ENCODE results near the gene NFIA.

The NFIA gene

DNA sequence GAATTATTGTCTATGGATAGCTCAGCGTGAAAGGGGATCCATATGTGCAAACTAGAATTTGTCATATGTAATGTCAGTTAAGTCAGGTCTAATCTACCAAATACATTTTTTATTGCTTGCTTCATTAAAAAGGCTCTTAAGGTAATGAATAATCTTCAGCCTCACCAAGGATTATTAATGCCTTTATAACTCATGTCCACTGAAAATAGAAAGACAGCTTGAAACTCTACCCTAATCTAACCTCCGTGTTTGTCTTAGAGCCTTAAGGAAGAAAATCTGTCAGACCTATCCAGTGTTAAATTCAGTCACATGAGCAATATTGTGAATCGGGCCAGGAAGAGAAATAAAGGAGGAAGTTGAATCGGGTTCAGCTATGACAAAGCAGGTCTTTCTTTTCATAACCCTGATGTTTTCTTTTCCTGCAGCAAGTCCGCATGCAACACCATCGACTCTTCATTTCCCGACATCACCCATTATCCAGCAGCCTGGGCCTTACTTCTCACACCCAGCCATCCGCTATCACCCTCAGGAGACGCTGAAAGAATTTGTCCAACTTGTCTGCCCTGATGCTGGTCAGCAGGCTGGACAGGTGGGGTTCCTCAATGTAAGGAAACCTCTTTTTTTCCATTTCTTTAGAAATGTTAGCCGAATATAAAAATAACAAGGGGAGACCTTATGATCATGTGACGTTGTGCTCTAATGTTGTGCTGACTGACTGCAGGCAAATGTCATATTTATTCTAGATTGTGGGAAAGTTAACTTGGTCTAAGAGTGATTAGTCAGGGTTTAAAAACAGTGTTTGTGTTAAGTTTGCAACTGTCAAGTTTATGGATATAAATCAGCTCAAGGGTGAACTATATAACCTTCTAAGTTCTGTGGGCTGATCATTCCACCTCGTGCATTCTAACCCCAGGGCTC lies 321.6 kb downstream of the NFIA start:
- DNase-seq (ENCODE audit: low read depth, low spot score), result peak; percentile 53
- H3K4me3 ChIP-seq (ENCODE audit: low read depth, low read length), result no peak overlapping the region
- in situ Hi-C loops (cut with HindIII; ENCODE audit: low sequenced_read_pairs), result no loop called here

DNA sequence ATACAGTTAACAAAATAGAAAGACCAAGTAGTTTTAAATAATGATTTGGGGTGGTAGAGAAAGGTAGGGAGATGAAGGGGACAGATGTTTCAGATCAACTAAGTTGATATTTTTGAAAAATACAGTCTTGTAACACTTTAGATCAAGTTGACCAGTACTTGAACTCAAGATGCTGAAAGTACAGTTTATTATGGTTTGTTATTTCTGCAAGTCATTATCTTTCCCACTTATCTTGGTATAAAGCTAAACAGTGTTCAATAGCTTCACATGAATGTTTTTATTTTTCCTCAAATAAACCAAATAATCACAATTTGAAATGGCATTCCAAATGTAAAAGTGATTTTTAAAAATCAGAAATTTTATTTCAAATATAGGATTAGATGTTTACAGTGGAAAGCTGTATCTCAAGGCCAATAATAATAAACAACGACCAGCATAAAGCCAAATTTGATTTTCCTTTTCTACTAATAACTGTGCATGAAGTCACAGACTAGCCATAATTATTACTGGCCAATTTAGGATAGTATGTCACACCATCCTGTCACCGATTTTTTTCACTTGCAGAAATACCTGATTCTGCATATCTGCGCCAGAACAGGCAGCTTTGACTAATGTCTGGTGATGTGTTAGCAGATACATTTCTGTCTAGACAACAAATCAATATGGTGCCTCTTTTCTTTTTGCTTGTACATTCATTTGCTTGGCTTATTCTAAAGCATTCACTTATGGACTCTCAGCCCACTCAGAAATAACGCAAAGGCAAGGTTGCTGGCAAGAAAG lies 322.4 kb downstream of the NFIA start:
- no peak overlapping the region for H3K4me3 ChIP-seq (ENCODE audit: low read depth, low read length)
- in situ Hi-C loops (cut with HindIII; ENCODE audit: low sequenced_read_pairs), result no loop called here
- no peak for DNase-seq (ENCODE audit: low read depth, low spot score)
- TF ChIP-seq, protein P1, sequence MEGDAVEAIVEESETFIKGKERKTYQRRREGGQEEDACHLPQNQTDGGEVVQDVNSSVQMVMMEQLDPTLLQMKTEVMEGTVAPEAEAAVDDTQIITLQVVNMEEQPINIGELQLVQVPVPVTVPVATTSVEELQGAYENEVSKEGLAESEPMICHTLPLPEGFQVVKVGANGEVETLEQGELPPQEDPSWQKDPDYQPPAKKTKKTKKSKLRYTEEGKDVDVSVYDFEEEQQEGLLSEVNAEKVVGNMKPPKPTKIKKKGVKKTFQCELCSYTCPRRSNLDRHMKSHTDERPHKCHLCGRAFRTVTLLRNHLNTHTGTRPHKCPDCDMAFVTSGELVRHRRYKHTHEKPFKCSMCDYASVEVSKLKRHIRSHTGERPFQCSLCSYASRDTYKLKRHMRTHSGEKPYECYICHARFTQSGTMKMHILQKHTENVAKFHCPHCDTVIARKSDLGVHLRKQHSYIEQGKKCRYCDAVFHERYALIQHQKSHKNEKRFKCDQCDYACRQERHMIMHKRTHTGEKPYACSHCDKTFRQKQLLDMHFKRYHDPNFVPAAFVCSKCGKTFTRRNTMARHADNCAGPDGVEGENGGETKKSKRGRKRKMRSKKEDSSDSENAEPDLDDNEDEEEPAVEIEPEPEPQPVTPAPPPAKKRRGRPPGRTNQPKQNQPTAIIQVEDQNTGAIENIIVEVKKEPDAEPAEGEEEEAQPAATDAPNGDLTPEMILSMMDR (IDR thresholded peaks at IDR 0.05; ENCODE audit: low read depth, low read length), result no peak

More for the DNA sequence above, 321.6 kb downstream of the NFIA start:
- TF ChIP-seq, protein P1 (IDR thresholded peaks at IDR 0.05; ENCODE audit: low read depth, low read length), result no peak

DNA sequence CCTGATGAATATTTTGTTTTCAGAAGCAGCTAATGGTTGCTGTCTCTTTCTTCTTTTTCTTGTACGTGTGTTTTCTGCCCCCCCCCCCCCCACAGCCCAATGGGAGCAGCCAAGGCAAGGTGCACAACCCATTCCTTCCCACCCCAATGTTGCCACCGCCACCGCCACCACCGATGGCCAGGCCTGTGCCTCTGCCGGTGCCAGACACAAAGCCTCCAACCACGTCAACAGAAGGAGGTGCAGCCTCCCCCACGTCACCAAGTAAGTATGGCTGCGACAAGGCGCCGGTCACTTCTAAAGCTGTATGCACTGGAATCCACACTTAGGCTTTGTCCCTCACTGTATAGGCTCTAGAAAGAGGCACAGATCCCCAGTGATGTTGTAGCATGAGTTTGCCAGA lies 324.1 kb downstream of the NFIA start:
- no peak overlapping the region for H3K4me3 ChIP-seq (ENCODE audit: low read depth, low read length)
- no peak for DNase-seq (ENCODE audit: low read depth, low spot score)
- in situ Hi-C loops (cut with HindIII; ENCODE audit: low sequenced_read_pairs), result no loop called here
- TF ChIP-seq, protein P1 (IDR thresholded peaks at IDR 0.05; ENCODE audit: low read depth, low read length), result no peak

GRCh38 chr1:61412601-61413000 lies 330.2 kb downstream of the NFIA start:
- in situ Hi-C loops (cut with HindIII; ENCODE audit: low sequenced_read_pairs), result no loop called here
- TF ChIP-seq, protein P1 (IDR thresholded peaks at IDR 0.05; ENCODE audit: low read depth, low read length), result no peak
- H3K4me3 ChIP-seq (ENCODE audit: low read depth, low read length), result no peak overlapping the region
- no peak for DNase-seq (ENCODE audit: low read depth, low spot score)

- no peak overlapping the region for H3K4me3 ChIP-seq (ENCODE audit: low read depth, low read length)
- in situ Hi-C loops (cut with HindIII; ENCODE audit: low sequenced_read_pairs), result no loop called here
- TF ChIP-seq, protein P1 (IDR thresholded peaks at IDR 0.05; ENCODE audit: low read depth, low read length), result no peak
- DNase-seq (ENCODE audit: low read depth, low spot score), result no peak
Measured at GRCh38 chr1:61419196-61419595, 336.8 kb downstream of the NFIA start.

- H3K4me3 ChIP-seq (ENCODE audit: low read depth, low read length), result no peak overlapping the region
- TF ChIP-seq, protein P1 (IDR thresholded peaks at IDR 0.05; ENCODE audit: low read depth, low read length), result no peak
- no peak for DNase-seq (ENCODE audit: low read depth, low spot score)
- in situ Hi-C loops (cut with HindIII; ENCODE audit: low sequenced_read_pairs), result no loop called here
Measured at GRCh38 chr1:61419657-61420056, 337.3 kb downstream of the NFIA start.

Data from astrocyte of the spinal cord (primary cell).